AG09319 (cell line): ENCODE data around the gene RRP15.
A peak's percentile ranks its signal among the peaks of the same experiment; 100 is the strongest.

Source experiments
- DNase-seq: peaks from one replicate; pipeline ENCODE4 v3.0.0-alpha.2; 2010; ENCODE audit warnings: low read depth; ENCODE audit errors: extremely low read depth
- CTCF ChIP-seq: IDR thresholded peaks from 2 replicates; pipeline ENCODE4 v1.5.1; 2011; ENCODE audit warnings: low read depth, mild to moderate bottlenecking, inconsistent platforms, low read length, moderate library complexity

The RRP15 gene

GRCh38 chr1:218361298-218362065, 76.4 kb downstream of the RRP15 start:
- DNase-seq, result no peak
- TF ChIP-seq CTCF, result peak; percentile 63

- no peak for TF ChIP-seq CTCF
- no peak for DNase-seq
Observed at GRCh38 chr1:218362418-218363076, 77.5 kb downstream of the RRP15 start.

GRCh38 chr1:218363141-218363540, 78.0 kb downstream of the RRP15 start:
- DNase-seq, result no peak

GRCh38 chr1:218364028-218364710, 79.1 kb downstream of the RRP15 start:
- DNase-seq, result no peak
- no peak for TF ChIP-seq CTCF

More at GRCh38 chr1:218363141-218363540, 78.0 kb downstream of the RRP15 start:
- no peak for TF ChIP-seq CTCF

GRCh38 chr1:218365226-218365999, 80.3 kb downstream of the RRP15 start:
- no peak for TF ChIP-seq CTCF
- no peak for DNase-seq

GRCh38 chr1:218366322-218367052, 81.4 kb downstream of the RRP15 start:
- no peak for DNase-seq

More at GRCh38 chr1:218366322-218367052, 81.4 kb downstream of the RRP15 start:
- TF ChIP-seq CTCF, result no peak
